ENCODE results near the gene LRP11. TPM values are rescaled to one million over a fixed set of nuclear protein-coding genes. Genes with fewer than 3 reads are reported as not detected.

Gene LRP11
- total and polyA plus RNA-seq, 2 experiments from 2014 or later: 50.3 to 108 TPM

DNA sequence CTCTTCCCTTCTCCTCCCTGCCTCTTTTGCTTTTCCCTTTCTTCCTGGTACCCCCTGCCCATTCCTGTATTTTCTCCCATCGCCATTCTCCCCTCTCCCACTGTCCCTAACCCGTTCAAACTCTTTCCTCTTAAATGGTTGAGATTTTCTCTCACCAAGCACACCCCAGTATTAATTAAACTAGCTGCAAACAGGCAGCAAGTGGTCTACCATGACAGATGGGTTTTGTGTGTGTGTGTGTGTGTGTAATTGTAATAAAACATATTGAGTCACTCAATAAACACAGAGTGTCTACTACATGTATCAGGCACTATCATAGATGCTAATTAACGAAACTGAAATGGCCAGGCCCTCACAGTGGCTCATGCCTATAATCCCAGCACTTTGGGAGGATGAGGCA, 27.1 kb upstream of the LRP11 start:
- Histone ChIP-seq H3K79me2 (ENCODE audit: insufficient read depth) (no peaks in the 10 kb centered on the region), H4K20me1 (ENCODE audit: insufficient read depth) (no peaks in the 10 kb centered on the region), H3K36me3 (ENCODE audit: low read depth) (no peaks in the 10 kb centered on the region), H3K4me1 (ENCODE audit: insufficient read depth) (peaks cover 69% of the 10 kb centered on the region), H3F3A (ENCODE audit: insufficient read depth) (peaks cover 51% of the 10 kb centered on the region), H3K4me2 (ENCODE audit: unreplicated experiment) (peak overlapping the region; percentile 67), H3K9me3 (ENCODE audit: low read depth) (no peaks in the 10 kb centered on the region), H3K9me2 (ENCODE audit: insufficient read depth) (no peaks in the 10 kb centered on the region), H3K4me3 (no peak overlapping the region), H3K27ac (peak overlapping the region; percentile 80), H3K9ac (peak overlapping the region; percentile 49), H2AFZ (peak overlapping the region; percentile 53), H3K27me3 (replicated peaks; ENCODE audit: insufficient read depth) (no peaks in the 10 kb centered on the region)
- 71 to 73% methylated on average over 3 of the region's 3 CpGs for WGBS, 2 experiments (ENCODE audit: low coverage in 1 of 2, low lambda C conversion rate in 2 of 2, missing lambda C conversion rate in 2 of 2)
- DNase-seq: peak; percentile 24
- TF ChIP-seq EZH2phosphoT487 (IDR thresholded peaks at IDR 0.05; ENCODE audit: insufficient read depth, low read depth): no peak
- no peak for TF ChIP-seq EZH2 (IDR thresholded peaks at IDR 0.05; ENCODE audit: insufficient read depth, poor library complexity, severe bottlenecking)
- in situ Hi-C loops (cut with MboI): no loop called here

DNA sequence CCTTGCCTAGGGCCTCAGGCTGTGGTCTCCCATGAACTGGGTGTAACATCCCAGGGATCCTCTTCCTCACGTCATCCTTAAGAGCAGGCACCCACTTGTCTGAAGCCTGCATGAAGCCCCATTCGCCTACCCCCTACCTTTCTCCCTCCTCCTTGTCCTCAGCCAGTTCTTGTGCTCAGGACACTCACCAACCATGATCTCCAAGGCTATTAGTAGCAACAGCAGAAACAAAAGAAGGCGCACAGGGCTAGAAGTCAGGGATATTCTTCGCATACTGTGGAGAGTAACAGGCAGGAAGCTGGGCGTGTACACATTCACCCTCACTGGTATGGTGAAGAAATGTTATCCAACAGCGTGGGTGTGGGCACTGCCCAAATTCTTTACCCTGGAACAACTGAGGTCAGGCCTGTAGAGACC, 26.5 kb upstream of the LRP11 start:
- TF ChIP-seq EZH2phosphoT487 (IDR thresholded peaks at IDR 0.05; ENCODE audit: insufficient read depth, low read depth) (no peak), EZH2 (IDR thresholded peaks at IDR 0.05; ENCODE audit: insufficient read depth, poor library complexity, severe bottlenecking) (no peak)
- H4K20me1 ChIP-seq (ENCODE audit: insufficient read depth): no peaks in the 10 kb centered on the region

DNA sequence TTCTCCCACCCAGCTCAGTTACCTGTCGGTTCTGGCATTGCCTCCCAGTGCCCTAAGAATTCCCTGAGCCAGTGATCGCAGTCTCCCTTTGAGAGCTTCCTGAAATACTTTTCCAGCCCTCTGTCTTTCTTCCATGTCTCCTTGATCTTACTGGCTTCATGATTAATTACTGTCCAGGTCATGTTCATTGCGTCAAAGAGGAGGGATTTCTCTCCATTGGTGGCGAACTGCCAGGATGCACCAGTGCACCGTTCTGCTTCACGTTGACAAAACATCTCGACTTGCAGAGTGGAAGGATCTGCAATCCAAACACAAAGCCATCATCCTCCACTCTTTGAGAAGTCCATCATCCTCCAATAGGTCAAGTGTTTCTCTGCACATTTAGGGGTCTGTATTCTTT, 25.2 kb upstream of the LRP11 start:
- Histone ChIP-seq H3F3A (ENCODE audit: insufficient read depth) (peaks cover 46% of the 10 kb centered on the region), H2AFZ (no peak overlapping the region), H3K9ac (no peak overlapping the region), H3K4me3 (no peak overlapping the region), H3K36me3 (ENCODE audit: low read depth) (no peaks in the 10 kb centered on the region), H3K27ac (peak overlapping the region; percentile 75), H3K9me2 (ENCODE audit: insufficient read depth) (no peaks in the 10 kb centered on the region), H3K79me2 (ENCODE audit: insufficient read depth) (no peaks in the 10 kb centered on the region), H3K27me3 (replicated peaks; ENCODE audit: insufficient read depth) (no peaks in the 10 kb centered on the region), H3K9me3 (ENCODE audit: low read depth) (no peaks in the 10 kb centered on the region), H4K20me1 (ENCODE audit: insufficient read depth) (no peaks in the 10 kb centered on the region), H3K4me2 (ENCODE audit: unreplicated experiment) (no peak overlapping the region), H3K4me1 (ENCODE audit: insufficient read depth) (peaks cover 58% of the 10 kb centered on the region)
- no peak for DNase-seq
- 72 to 78% methylated on average over 7 of the region's 7 CpGs for WGBS, 2 experiments (ENCODE audit: low coverage in 1 of 2, low lambda C conversion rate in 2 of 2, missing lambda C conversion rate in 2 of 2)
- no peak for TF ChIP-seq EZH2phosphoT487 (IDR thresholded peaks at IDR 0.05; ENCODE audit: insufficient read depth, low read depth)
- no peak for TF ChIP-seq EZH2 (IDR thresholded peaks at IDR 0.05; ENCODE audit: insufficient read depth, poor library complexity, severe bottlenecking)
- in situ Hi-C loops (cut with MboI): no loop called here

More for the DNA sequence above, 26.5 kb upstream of the LRP11 start:
- Histone ChIP-seq H3K79me2 (ENCODE audit: insufficient read depth) (no peaks in the 10 kb centered on the region), H3K9me2 (ENCODE audit: insufficient read depth) (no peaks in the 10 kb centered on the region), H3K9ac (peak overlapping the region; percentile 49), H3K4me1 (ENCODE audit: insufficient read depth) (peaks cover 69% of the 10 kb centered on the region), H3K36me3 (ENCODE audit: low read depth) (no peaks in the 10 kb centered on the region), H3K27ac (peak overlapping the region; percentile 80), H3K9me3 (ENCODE audit: low read depth) (no peaks in the 10 kb centered on the region), H3K4me3 (peak overlapping the region; percentile 50), H3K4me2 (ENCODE audit: unreplicated experiment) (peak overlapping the region; percentile 67), H3K27me3 (replicated peaks; ENCODE audit: insufficient read depth) (no peaks in the 10 kb centered on the region), H2AFZ (peak overlapping the region; percentile 53), H3F3A (ENCODE audit: insufficient read depth) (peaks cover 48% of the 10 kb centered on the region)
- peak; percentile 75 for DNase-seq
- 13 to 18% methylated on average over 6 of the region's 6 CpGs for WGBS, 2 experiments (ENCODE audit: low coverage in 1 of 2, low lambda C conversion rate in 2 of 2, missing lambda C conversion rate in 2 of 2)
- in situ Hi-C loops (cut with MboI): no loop called here

DNA sequence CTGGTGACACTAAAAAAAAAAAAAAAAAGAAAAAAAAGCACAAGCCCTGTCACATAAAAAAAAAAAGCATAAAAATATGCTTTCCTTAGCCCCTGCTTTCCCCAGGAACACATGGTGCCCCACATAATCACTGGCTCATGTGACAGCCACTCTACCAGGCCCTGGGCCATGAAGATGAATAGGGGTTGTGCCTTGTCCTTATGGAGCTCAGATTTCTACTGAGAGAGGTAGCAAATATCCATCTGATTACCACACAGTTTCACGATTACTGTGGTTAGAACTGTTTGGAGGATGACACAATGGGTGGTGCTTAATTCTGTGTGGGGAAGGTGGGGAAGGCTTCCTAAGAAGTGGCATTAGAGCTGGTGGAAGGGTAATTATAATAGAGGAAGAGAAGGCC, 24.5 kb upstream of the LRP11 start:
- peak overlapping the region; percentile 75 for H3K27ac ChIP-seq
- no peaks in the 10 kb centered on the region for H3K9me3 ChIP-seq (ENCODE audit: low read depth)
- peaks cover 46% of the 10 kb centered on the region for H3F3A ChIP-seq (ENCODE audit: insufficient read depth)
- in situ Hi-C loops (cut with MboI): no loop called here
- no peaks in the 10 kb centered on the region for H3K27me3 ChIP-seq (replicated peaks; ENCODE audit: insufficient read depth)
- no peaks in the 10 kb centered on the region for H3K79me2 ChIP-seq (ENCODE audit: insufficient read depth)
- H4K20me1 ChIP-seq (ENCODE audit: insufficient read depth): no peaks in the 10 kb centered on the region
- H3K9ac ChIP-seq: peak overlapping the region; percentile 36
- no peak overlapping the region for H2AFZ ChIP-seq
- H3K4me1 ChIP-seq (ENCODE audit: insufficient read depth): peaks cover 64% of the 10 kb centered on the region
- no peak overlapping the region for H3K4me3 ChIP-seq
- H3K36me3 ChIP-seq (ENCODE audit: low read depth): no peaks in the 10 kb centered on the region
- H3K9me2 ChIP-seq (ENCODE audit: insufficient read depth): no peaks in the 10 kb centered on the region
- TF ChIP-seq EZH2 (IDR thresholded peaks at IDR 0.05; ENCODE audit: insufficient read depth, poor library complexity, severe bottlenecking): no peak
- TF ChIP-seq EZH2phosphoT487 (IDR thresholded peaks at IDR 0.05; ENCODE audit: insufficient read depth, low read depth): no peak
- peak; percentile 85 for DNase-seq
- H3K4me2 ChIP-seq (ENCODE audit: unreplicated experiment): peak overlapping the region; percentile 61
- WGBS, 2 experiments (ENCODE audit: low coverage in 1 of 2, low lambda C conversion rate in 2 of 2, missing lambda C conversion rate in 2 of 2): 3 to 4% methylated on average over 1 of the region's 1 CpG

DNA sequence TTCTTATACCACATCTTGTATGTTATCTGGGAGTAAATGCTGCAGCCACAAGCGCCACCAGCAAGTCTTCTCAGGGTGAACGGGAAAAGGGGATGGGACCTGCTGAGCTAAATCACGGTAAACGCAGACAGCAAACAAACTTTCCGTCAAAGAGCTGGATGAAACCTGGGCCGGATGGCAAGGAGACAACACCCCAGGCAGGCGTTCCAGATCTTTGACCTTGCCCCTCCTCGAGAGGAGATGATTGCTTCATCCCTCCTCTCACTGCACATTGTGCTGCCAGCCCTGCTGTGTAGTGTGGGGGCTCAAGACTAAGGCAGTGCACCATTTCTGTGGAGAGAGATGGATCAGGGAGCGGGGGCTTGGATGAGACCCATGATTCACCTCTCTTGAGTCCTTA, 23.9 kb upstream of the LRP11 start:
- no peaks in the 10 kb centered on the region for H3K36me3 ChIP-seq (ENCODE audit: low read depth)
- 71 to 73% methylated on average over 9 of the region's 9 CpGs for WGBS, 2 experiments (ENCODE audit: low coverage in 1 of 2, low lambda C conversion rate in 2 of 2, missing lambda C conversion rate in 2 of 2)
- H3K9ac ChIP-seq: peak overlapping the region; percentile 48
- peak overlapping the region; percentile 61 for H3K4me2 ChIP-seq (ENCODE audit: unreplicated experiment)
- no peak overlapping the region for H2AFZ ChIP-seq
- in situ Hi-C loops (cut with MboI): no loop called here
- DNase-seq: no peak
- H4K20me1 ChIP-seq (ENCODE audit: insufficient read depth): no peaks in the 10 kb centered on the region
- H3K9me2 ChIP-seq (ENCODE audit: insufficient read depth): no peaks in the 10 kb centered on the region
- H3K4me1 ChIP-seq (ENCODE audit: insufficient read depth): peaks cover 64% of the 10 kb centered on the region
- no peaks in the 10 kb centered on the region for H3K27me3 ChIP-seq (replicated peaks; ENCODE audit: insufficient read depth)
- H3K79me2 ChIP-seq (ENCODE audit: insufficient read depth): no peaks in the 10 kb centered on the region
- no peak for TF ChIP-seq EZH2 (IDR thresholded peaks at IDR 0.05; ENCODE audit: insufficient read depth, poor library complexity, severe bottlenecking)
- no peak for TF ChIP-seq EZH2phosphoT487 (IDR thresholded peaks at IDR 0.05; ENCODE audit: insufficient read depth, low read depth)
- H3K9me3 ChIP-seq (ENCODE audit: low read depth): no peaks in the 10 kb centered on the region
- H3K27ac ChIP-seq: peak overlapping the region; percentile 75
- peaks cover 46% of the 10 kb centered on the region for H3F3A ChIP-seq (ENCODE audit: insufficient read depth)
- no peak overlapping the region for H3K4me3 ChIP-seq

Data from GM23248 (cell line).